ENCODE data around the gene PLEKHA8. TPM values are rescaled to one million over a fixed set of nuclear protein-coding genes. Genes with fewer than 3 reads are reported as not detected.

PLEKHA8 gene
- total and polyA plus RNA-seq, 10 of the 15 experiments (the other 5 are each of a cell fraction or from before 2014, with no cell fraction given): 1.1 to 13.2 (median 5.7) TPM

DNA sequence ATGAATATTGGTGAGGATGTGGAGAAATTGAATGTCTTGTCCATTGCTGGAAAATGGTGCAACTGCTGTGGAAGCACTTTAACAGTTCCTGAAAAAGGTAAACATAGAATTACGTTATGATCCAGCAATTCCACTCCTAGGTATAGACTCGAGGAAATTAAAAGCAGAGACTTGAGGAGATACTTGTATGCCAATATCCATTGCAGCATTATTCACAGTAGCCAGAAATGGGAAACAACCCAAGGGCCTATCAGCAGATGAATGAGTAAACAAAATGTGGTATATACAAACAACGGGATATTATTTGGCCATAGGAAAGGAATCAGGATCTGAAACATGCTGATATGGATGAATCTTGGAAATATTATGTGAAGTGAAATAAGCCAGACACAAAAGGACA, 74.1 kb downstream of the PLEKHA8 start:
- FAIRE-seq (no peak), ATAC-seq (no peak), DNase-seq (ENCODE audit: low read depth, low spot score) (no peak)
- no peak overlapping the region for H3K4me3 ChIP-seq
- SMC1A ChIA-PET (ENCODE audit: uncharacterized antibody, unreplicated experiment): no interaction called here
- no peak for TF ChIP-seq YY1 (IDR thresholded peaks at IDR 0.05; ENCODE audit: low read depth, low read length)
- TF ChIP-seq ASH2L (IDR thresholded peaks at IDR 0.05; ENCODE audit: borderline replicate concordance, low read depth): no peak
- TF ChIP-seq, protein P1, sequence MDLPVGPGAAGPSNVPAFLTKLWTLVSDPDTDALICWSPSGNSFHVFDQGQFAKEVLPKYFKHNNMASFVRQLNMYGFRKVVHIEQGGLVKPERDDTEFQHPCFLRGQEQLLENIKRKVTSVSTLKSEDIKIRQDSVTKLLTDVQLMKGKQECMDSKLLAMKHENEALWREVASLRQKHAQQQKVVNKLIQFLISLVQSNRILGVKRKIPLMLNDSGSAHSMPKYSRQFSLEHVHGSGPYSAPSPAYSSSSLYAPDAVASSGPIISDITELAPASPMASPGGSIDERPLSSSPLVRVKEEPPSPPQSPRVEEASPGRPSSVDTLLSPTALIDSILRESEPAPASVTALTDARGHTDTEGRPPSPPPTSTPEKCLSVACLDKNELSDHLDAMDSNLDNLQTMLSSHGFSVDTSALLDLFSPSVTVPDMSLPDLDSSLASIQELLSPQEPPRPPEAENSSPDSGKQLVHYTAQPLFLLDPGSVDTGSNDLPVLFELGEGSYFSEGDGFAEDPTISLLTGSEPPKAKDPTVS (IDR thresholded peaks at IDR 0.05; ENCODE audit: low read depth, low read length): no peak
- TF ChIP-seq, protein P2, sequence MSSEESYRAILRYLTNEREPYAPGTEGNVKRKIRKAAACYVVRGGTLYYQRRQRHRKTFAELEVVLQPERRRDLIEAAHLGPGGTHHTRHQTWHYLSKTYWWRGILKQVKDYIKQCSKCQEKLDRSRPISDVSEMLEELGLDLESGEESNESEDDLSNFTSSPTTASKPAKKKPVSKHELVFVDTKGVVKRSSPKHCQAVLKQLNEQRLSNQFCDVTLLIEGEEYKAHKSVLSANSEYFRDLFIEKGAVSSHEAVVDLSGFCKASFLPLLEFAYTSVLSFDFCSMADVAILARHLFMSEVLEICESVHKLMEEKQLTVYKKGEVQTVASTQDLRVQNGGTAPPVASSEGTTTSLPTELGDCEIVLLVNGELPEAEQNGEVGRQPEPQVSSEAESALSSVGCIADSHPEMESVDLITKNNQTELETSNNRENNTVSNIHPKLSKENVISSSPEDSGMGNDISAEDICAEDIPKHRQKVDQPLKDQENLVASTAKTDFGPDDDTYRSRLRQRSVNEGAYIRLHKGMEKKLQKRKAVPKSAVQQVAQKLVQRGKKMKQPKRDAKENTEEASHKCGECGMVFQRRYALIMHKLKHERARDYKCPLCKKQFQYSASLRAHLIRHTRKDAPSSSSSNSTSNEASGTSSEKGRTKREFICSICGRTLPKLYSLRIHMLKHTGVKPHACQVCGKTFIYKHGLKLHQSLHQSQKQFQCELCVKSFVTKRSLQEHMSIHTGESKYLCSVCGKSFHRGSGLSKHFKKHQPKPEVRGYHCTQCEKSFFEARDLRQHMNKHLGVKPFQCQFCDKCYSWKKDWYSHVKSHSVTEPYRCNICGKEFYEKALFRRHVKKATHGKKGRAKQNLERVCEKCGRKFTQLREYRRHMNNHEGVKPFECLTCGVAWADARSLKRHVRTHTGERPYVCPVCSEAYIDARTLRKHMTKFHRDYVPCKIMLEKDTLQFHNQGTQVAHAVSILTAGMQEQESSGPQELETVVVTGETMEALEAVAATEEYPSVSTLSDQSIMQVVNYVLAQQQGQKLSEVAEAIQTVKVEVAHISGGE (CRISPR knock-in tag; IDR thresholded peaks at IDR 0.05): no peak
- no peak for TF ChIP-seq TAF1 (IDR thresholded peaks at IDR 0.05; ENCODE audit: borderline replicate concordance, low read depth, low read length)
- TF ChIP-seq RUNX3 (IDR thresholded peaks at IDR 0.05; ENCODE audit: low read length): no peak
- no peak for TF ChIP-seq DPF2 (IDR thresholded peaks at IDR 0.05)
- TF ChIP-seq PAX8 (IDR thresholded peaks at IDR 0.05): no peak
- no peak for TF ChIP-seq GABPA (IDR thresholded peaks at IDR 0.05; ENCODE audit: low read depth)
- TF ChIP-seq MTA2 (IDR thresholded peaks at IDR 0.05; ENCODE audit: low read depth): no peak
- TF ChIP-seq, protein P3, sequence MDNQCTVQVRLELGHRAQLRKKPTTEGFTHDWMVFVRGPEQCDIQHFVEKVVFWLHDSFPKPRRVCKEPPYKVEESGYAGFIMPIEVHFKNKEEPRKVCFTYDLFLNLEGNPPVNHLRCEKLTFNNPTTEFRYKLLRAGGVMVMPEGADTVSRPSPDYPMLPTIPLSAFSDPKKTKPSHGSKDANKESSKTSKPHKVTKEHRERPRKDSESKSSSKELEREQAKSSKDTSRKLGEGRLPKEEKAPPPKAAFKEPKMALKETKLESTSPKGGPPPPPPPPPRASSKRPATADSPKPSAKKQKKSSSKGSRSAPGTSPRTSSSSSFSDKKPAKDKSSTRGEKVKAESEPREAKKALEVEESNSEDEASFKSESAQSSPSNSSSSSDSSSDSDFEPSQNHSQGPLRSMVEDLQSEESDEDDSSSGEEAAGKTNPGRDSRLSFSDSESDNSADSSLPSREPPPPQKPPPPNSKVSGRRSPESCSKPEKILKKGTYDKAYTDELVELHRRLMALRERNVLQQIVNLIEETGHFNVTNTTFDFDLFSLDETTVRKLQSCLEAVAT (IDR thresholded peaks at IDR 0.05): no peak
- TF ChIP-seq, protein P4, sequence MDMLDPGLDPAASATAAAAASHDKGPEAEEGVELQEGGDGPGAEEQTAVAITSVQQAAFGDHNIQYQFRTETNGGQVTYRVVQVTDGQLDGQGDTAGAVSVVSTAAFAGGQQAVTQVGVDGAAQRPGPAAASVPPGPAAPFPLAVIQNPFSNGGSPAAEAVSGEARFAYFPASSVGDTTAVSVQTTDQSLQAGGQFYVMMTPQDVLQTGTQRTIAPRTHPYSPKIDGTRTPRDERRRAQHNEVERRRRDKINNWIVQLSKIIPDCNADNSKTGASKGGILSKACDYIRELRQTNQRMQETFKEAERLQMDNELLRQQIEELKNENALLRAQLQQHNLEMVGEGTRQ (IDR thresholded peaks at IDR 0.05; ENCODE audit: borderline replicate concordance, low read depth, low read length): no peak
- no peaks in the 10 kb centered on the region for H3K27me3 ChIP-seq (replicated peaks in 1 of 2; ENCODE audit: control insufficient read depth in 2 of 2, insufficient read depth in 2 of 2, low read length in 1 of 2)
- CTCF ChIA-PET: no interaction called here
- no peaks in the 10 kb centered on the region for H3K79me2 ChIP-seq (ENCODE audit: control insufficient read depth, insufficient read depth, low read length)
- no peaks in the 10 kb centered on the region; the same call in 2 of the 3 replicates for H3K9me3 ChIP-seq (replicated peaks; ENCODE audit: control insufficient read depth, insufficient read depth, low read length)
- no peaks in the 10 kb centered on the region for H3K4me1 ChIP-seq (ENCODE audit: control insufficient read depth, insufficient read depth, low read length)
- RAD21 ChIA-PET (ENCODE audit: unreplicated experiment): no interaction called here
- H3K9ac ChIP-seq (ENCODE audit: control insufficient read depth, insufficient read depth, low read length): no peak overlapping the region
- intact Hi-C loops (cut with micrococcal nuclease; ENCODE audit: unreplicated experiment) (no loop called here), in situ Hi-C loops (cut with MboI) (no loop called here)
- H4K20me1 ChIP-seq (ENCODE audit: control insufficient read depth, insufficient read depth): no peaks in the 10 kb centered on the region
- no peak overlapping the region for H3K27ac ChIP-seq (ENCODE audit: control insufficient read depth, insufficient read depth)
- POLR2A ChIA-PET: no interaction called here
- H3K4me2 ChIP-seq (ENCODE audit: control insufficient read depth, insufficient read depth): no peak overlapping the region
- H2AFZ ChIP-seq (ENCODE audit: control insufficient read depth, low read depth, low read length): no peak overlapping the region
- WGBS (ENCODE audit: insufficient coverage, insufficient replicate concordance, low lambda C conversion rate, missing lambda C conversion rate): 93% methylated on average over 3 of the region's 3 CpGs
- H3K36me3 ChIP-seq (ENCODE audit: control insufficient read depth in 2 of 2, insufficient read depth in 2 of 2, low read length in 1 of 2): no peaks in the 10 kb centered on the region
- no TSS peak for BruUV-seq (replicated peaks)
